HepG2 (cell line): ENCODE results near the gene DDN. TPM values are rescaled to one million over a fixed set of nuclear protein-coding genes. Genes with fewer than 3 reads are reported as not detected.

Experiments used
- HOXA9 ChIP-seq: sonication (generic); formaldehyde crosslinking; IDR thresholded peaks from 2 replicates; pipeline ENCODE4 v1.8.1; 2022; ENCODE audit warnings: missing genetic modification reagents, mild to moderate bottlenecking, moderate library complexity, borderline replicate concordance
- IKZF5 ChIP-seq: IDR thresholded peaks from 2 replicates; pipeline ENCODE4 v1.6.1; 2018; ENCODE audit warnings: missing genetic modification reagents, mild to moderate bottlenecking, missing compliant biosample characterization
- KAT7 ChIP-seq: IDR thresholded peaks from 2 replicates; pipeline ENCODE4 v1.6.1; 2018; ENCODE audit warnings: borderline replicate concordance, missing compliant biosample characterization
- NR0B2 ChIP-seq: sonication (generic); formaldehyde crosslinking; IDR thresholded peaks from 2 replicates; pipeline ENCODE4 v1.4.0; 2020; ENCODE audit warnings: mild to moderate bottlenecking, missing genetic modification reagents
- RAD21 ChIP-seq: fragments of 450-650 bp; formaldehyde crosslinking; IDR thresholded peaks from 2 replicates; pipeline ENCODE4 v1.5.0; 2020; ENCODE audit warnings: mild to moderate bottlenecking
- SNAPC4 ChIP-seq: sonication (generic); formaldehyde crosslinking; IDR thresholded peaks from 2 replicates; pipeline ENCODE4 v1.4.0; 2020; ENCODE audit warnings: mild to moderate bottlenecking, missing genetic modification reagents
- TEAD3 ChIP-seq: optimal IDR thresholded peaks from 2 replicates; pipeline ENCODE3; 2016; ENCODE audit warnings: borderline replicate concordance
- ZBTB34 ChIP-seq: sonication (generic); formaldehyde crosslinking; IDR thresholded peaks from 2 replicates; pipeline ENCODE4 v1.8.0; 2022; ENCODE audit warnings: mild to moderate bottlenecking, missing genetic modification reagents
- ZBTB49 ChIP-seq: sonication (generic); formaldehyde crosslinking; IDR thresholded peaks from 2 replicates; pipeline ENCODE4 v1.4.0; 2020; ENCODE audit warnings: missing genetic modification reagents, borderline replicate concordance
- ZNF205 ChIP-seq: IDR thresholded peaks from 2 replicates; pipeline ENCODE4 v1.6.1; 2018; ENCODE audit warnings: missing biosample characterization, missing genetic modification reagents
- ZNF34 ChIP-seq: sonication (generic); formaldehyde crosslinking; IDR thresholded peaks from 2 replicates; pipeline ENCODE4 v1.4.0; 2020; ENCODE audit warnings: mild to moderate bottlenecking, missing genetic modification reagents, borderline replicate concordance
- ZNF737 ChIP-seq: sonication (generic); formaldehyde crosslinking; IDR thresholded peaks from 2 replicates; pipeline ENCODE4 v1.5.0; 2020; ENCODE audit warnings: missing genetic modification reagents, mild to moderate bottlenecking, borderline replicate concordance
- ZNF776 ChIP-seq: sonication (generic); formaldehyde crosslinking; IDR thresholded peaks from 2 replicates; pipeline ENCODE4 v1.4.0; 2020; ENCODE audit warnings: mild to moderate bottlenecking, missing genetic modification reagents
- polyA plus RNA-seq, 8 experiments: library from polyadenylated mRNA; depleted of rRNA in 3 of 8; stranded (reverse) in 7 of 8; unstranded in 1 of 8; fragments of >200 nt; fragmentation: Illumina TruSeq in 4 of 8; extraction: Trizol in 4 of 8; gene quantifications; 2 replicates each; pipeline versions ENCODE4 v1.2.1 to v1.2.3, GENCODE V29; 2011 to 2016; ENCODE audit warnings: low read depth in 4 of 8, missing spikeins in 1 of 8, mixed read lengths in 1 of 8; ENCODE audit not compliant: insufficient read depth in 1 of 8
- total RNA-seq, 5 experiments: library from RNA; depleted of rRNA; stranded (reverse); fragments of >200 nt; fragmentation: Illumina TruSeq; extraction: Trizol; gene quantifications; 2 replicates each; pipeline ENCODE4 v1.2.3, GENCODE V29; 2016; ENCODE audit warnings: low read depth in 1 of 5
- TF ChIP-seq, protein P1 (sequence below): sonication (generic); formaldehyde crosslinking; IDR thresholded peaks from 2 replicates; pipeline ENCODE4 v1.5.0; 2020; ENCODE audit warnings: missing genetic modification reagents
- TF ChIP-seq, protein P2 (sequence below): sonication (generic); formaldehyde crosslinking; IDR thresholded peaks from 2 replicates; pipeline ENCODE4 v1.8.0; 2022; ENCODE audit warnings: missing genetic modification reagents, low read depth, mild to moderate bottlenecking, borderline replicate concordance

Gene DDN
- total and polyA plus RNA-seq, 2 of the 13 experiments (the other 11 are each of a cell fraction or from before 2014, with no cell fraction given) = 0.24 to 0.53 TPM

- no peak for TF ChIP-seq ZBTB49 (CRISPR knock-in tag)
- TF ChIP-seq ZNF205 (CRISPR knock-in tag) = peak; percentile 62
- peak; percentile 89; the same call in 1 of the 2 replicates for TF ChIP-seq HOXA9 (CRISPR knock-in tag)
- no peak for TF ChIP-seq ZBTB34 (CRISPR knock-in tag)
- TF ChIP-seq KAT7 = no peak
- TF ChIP-seq IKZF5 (CRISPR knock-in tag) = 0 out of 2 replicates have a peak, but pooled peaks have one; percentile 24
- peak; percentile 92; the same call in 1 of the 2 replicates for TF ChIP-seq ZNF737 (CRISPR knock-in tag)
- peak; percentile 81; the same call in 1 of the 2 replicates for TF ChIP-seq SNAPC4 (CRISPR knock-in tag)
- TF ChIP-seq ZNF776 = peak; percentile 90; the same call in 1 of the 2 replicates
- no peak for TF ChIP-seq RAD21 (CRISPR knock-in tag)
- TF ChIP-seq NR0B2 = peak; percentile 39; the same call in 1 of the 2 replicates
- TF ChIP-seq, protein P1, sequence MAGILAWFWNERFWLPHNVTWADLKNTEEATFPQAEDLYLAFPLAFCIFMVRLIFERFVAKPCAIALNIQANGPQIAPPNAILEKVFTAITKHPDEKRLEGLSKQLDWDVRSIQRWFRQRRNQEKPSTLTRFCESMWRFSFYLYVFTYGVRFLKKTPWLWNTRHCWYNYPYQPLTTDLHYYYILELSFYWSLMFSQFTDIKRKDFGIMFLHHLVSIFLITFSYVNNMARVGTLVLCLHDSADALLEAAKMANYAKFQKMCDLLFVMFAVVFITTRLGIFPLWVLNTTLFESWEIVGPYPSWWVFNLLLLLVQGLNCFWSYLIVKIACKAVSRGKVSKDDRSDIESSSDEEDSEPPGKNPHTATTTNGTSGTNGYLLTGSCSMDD (CRISPR knock-in tag) = peak; percentile 75
- TF ChIP-seq, protein P2, sequence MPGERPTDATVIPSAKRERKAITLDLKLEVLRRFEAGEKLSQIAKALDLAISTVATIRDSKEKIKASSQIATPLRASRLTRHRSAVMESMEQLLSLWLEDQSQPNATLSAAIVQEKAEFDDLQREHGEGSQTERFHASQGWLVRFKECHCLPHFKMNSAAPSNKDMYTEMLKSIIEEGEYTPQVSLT (CRISPR knock-in tag) = no peak
- TF ChIP-seq ZNF34 (CRISPR knock-in tag) = no peak
- TF ChIP-seq TEAD3 (CRISPR knock-in tag) = no peak
These were observed 450 bp downstream of the DDN start (continued) for GRCh38 chr12:48998497-48999353.
